Rectal smooth muscle tissue (tissue), 1 donor: Measurements from ENCODE around the gene HDAC6.
A peak's percentile ranks its signal among the peaks of the same experiment; 100 is the strongest.

Source experiments
- H3K27ac ChIP-seq: one replicate; pipeline ENCODE4 v1.7.0; 2013; ENCODE audit warnings: low read depth, low read length, inconsistent platforms
- H3K27me3 ChIP-seq: one replicate; pipeline ENCODE4 v1.7.0; 2013; ENCODE audit warnings: low read length; ENCODE audit not compliant: control insufficient read depth, insufficient read depth
- H3K36me3 ChIP-seq: one replicate; pipeline ENCODE4 v1.7.0; 2013; ENCODE audit warnings: low read length; ENCODE audit not compliant: control insufficient read depth, insufficient read depth
- H3K4me1 ChIP-seq: one replicate; pipeline ENCODE4 v1.7.0; 2013; ENCODE audit warnings: low read length; ENCODE audit not compliant: control insufficient read depth, insufficient read depth
- H3K4me3 ChIP-seq: one replicate; pipeline ENCODE4 v1.7.0; 2013; ENCODE audit warnings: low read length
- H3K9ac ChIP-seq: one replicate; pipeline ENCODE4 v1.7.0; 2013; ENCODE audit warnings: low read length

The HDAC6 gene

GRCh38 chrX:48793935-48794334, 7.9 kb upstream of the HDAC6 start:
- Histone ChIP-seq H3K27ac (no peak overlapping the region), H3K4me1 (no peaks in the 10 kb centered on the region), H3K27me3 (peaks cover 5% of the 10 kb centered on the region), H3K36me3 (no peaks in the 10 kb centered on the region), H3K4me3 (no peak overlapping the region), H3K9ac (no peak overlapping the region)

GRCh38 chrX:48794340-48794910, 7.4 kb upstream of the HDAC6 start:
- H3K4me3 ChIP-seq: no peak overlapping the region
- no peaks in the 10 kb centered on the region for H3K36me3 ChIP-seq
- no peak overlapping the region for H3K27ac ChIP-seq

GRCh38 chrX:48794911-48795515, 6.9 kb upstream of the HDAC6 start:
- no peaks in the 10 kb centered on the region for H3K4me1 ChIP-seq
- no peak overlapping the region for H3K9ac ChIP-seq
- H3K27ac ChIP-seq: no peak overlapping the region
- no peaks in the 10 kb centered on the region for H3K36me3 ChIP-seq
- no peak overlapping the region for H3K4me3 ChIP-seq
- H3K27me3 ChIP-seq: peaks cover 5% of the 10 kb centered on the region

More at GRCh38 chrX:48794340-48794910, 7.4 kb upstream of the HDAC6 start:
- Histone ChIP-seq H3K9ac (no peak overlapping the region), H3K27me3 (peaks cover 5% of the 10 kb centered on the region), H3K4me1 (no peaks in the 10 kb centered on the region)

GRCh38 chrX:48798318-48798717, 3.5 kb upstream of the HDAC6 start:
- Histone ChIP-seq H3K9ac (no peak overlapping the region), H3K27ac (no peak overlapping the region), H3K4me1 (no peaks in the 10 kb centered on the region), H3K36me3 (no peaks in the 10 kb centered on the region), H3K4me3 (no peak overlapping the region), H3K27me3 (peaks cover 3% of the 10 kb centered on the region)

GRCh38 chrX:48800574-48801279, 1.1 kb upstream of the HDAC6 start:
- peak overlapping the region; percentile 78 for H3K4me3 ChIP-seq
- no peak overlapping the region for H3K9ac ChIP-seq

GRCh38 chrX:48802089-48802904, 430 bp downstream of the HDAC6 start:
- Histone ChIP-seq H3K27ac (peak overlapping the region; percentile 98), H3K9ac (peak overlapping the region; percentile 80), H3K4me3 (peak overlapping the region; percentile 77), H3K27me3 (no peaks in the 10 kb centered on the region), H3K4me1 (no peaks in the 10 kb centered on the region), H3K36me3 (peaks cover 3% of the 10 kb centered on the region)

More at GRCh38 chrX:48800574-48801279, 1.1 kb upstream of the HDAC6 start:
- H3K27ac ChIP-seq: peak overlapping the region; percentile 94
- peaks cover 3% of the 10 kb centered on the region for H3K36me3 ChIP-seq
- H3K27me3 ChIP-seq: no peaks in the 10 kb centered on the region
- H3K4me1 ChIP-seq: no peaks in the 10 kb centered on the region

GRCh38 chrX:48802905-48803200, 986 bp downstream of the HDAC6 start:
- H3K4me3 ChIP-seq: peak overlapping the region; percentile 77

GRCh38 chrX:48806081-48806480, 4.2 kb downstream of the HDAC6 start:
- no peaks in the 10 kb centered on the region for H3K27me3 ChIP-seq
- H3K4me1 ChIP-seq: no peaks in the 10 kb centered on the region
- H3K9ac ChIP-seq: no peak overlapping the region
- H3K27ac ChIP-seq: no peak overlapping the region
- H3K4me3 ChIP-seq: no peak overlapping the region
- H3K36me3 ChIP-seq: peaks cover 3% of the 10 kb centered on the region

More at GRCh38 chrX:48802905-48803200, 986 bp downstream of the HDAC6 start:
- Histone ChIP-seq H3K9ac (peak overlapping the region; percentile 26), H3K36me3 (peaks cover 3% of the 10 kb centered on the region), H3K4me1 (no peaks in the 10 kb centered on the region), H3K27me3 (no peaks in the 10 kb centered on the region), H3K27ac (peak overlapping the region; percentile 98)

GRCh38 chrX:48813644-48814043, 11.8 kb downstream of the HDAC6 start:
- H3K36me3 ChIP-seq: peaks cover 8% of the 10 kb centered on the region
- no peaks in the 10 kb centered on the region for H3K4me1 ChIP-seq
- H3K4me3 ChIP-seq: no peak overlapping the region
- H3K27me3 ChIP-seq: no peaks in the 10 kb centered on the region
- H3K27ac ChIP-seq: no peak overlapping the region
- H3K9ac ChIP-seq: no peak overlapping the region

- H3K27ac ChIP-seq: no peak overlapping the region
- H3K36me3 ChIP-seq: peaks cover 8% of the 10 kb centered on the region
- no peaks in the 10 kb centered on the region for H3K27me3 ChIP-seq
- H3K9ac ChIP-seq: no peak overlapping the region
- H3K4me1 ChIP-seq: no peaks in the 10 kb centered on the region
- H3K4me3 ChIP-seq: no peak overlapping the region
Measured at GRCh38 chrX:48814722-48815121, 12.9 kb downstream of the HDAC6 start.

- Histone ChIP-seq H3K4me1 (no peaks in the 10 kb centered on the region), H3K36me3 (peaks cover 10% of the 10 kb centered on the region), H3K27ac (no peak overlapping the region), H3K9ac (no peak overlapping the region), H3K27me3 (no peaks in the 10 kb centered on the region), H3K4me3 (no peak overlapping the region)
Measured at GRCh38 chrX:48815266-48815665, 13.4 kb downstream of the HDAC6 start.

- Histone ChIP-seq H3K27me3 (no peaks in the 10 kb centered on the region), H3K9ac (no peak overlapping the region), H3K27ac (no peak overlapping the region), H3K4me1 (no peaks in the 10 kb centered on the region), H3K4me3 (no peak overlapping the region), H3K36me3 (peaks cover 12% of the 10 kb centered on the region)
Measured at GRCh38 chrX:48816014-48816810, 14.3 kb downstream of the HDAC6 start.
